H1 (cell line): ENCODE results near the gene SLC35F3. TPM values are rescaled to one million over a fixed set of nuclear protein-coding genes. Genes with fewer than 3 reads are reported as not detected.

Experiments
- CTCF ChIA-PET: fragments of 300-600 bp; sonication (Branson Sonifier 250); formaldehyde crosslinking; loops from one replicate; lab custom pipeline; 2021; ENCODE audit not compliant: partially characterized antibody; lab: Charles Lee
- POLR2A ChIA-PET: fragments of 300-600 bp; sonication (Branson Sonifier 250); formaldehyde crosslinking; loops from one replicate; lab custom pipeline; 2021; ENCODE audit warnings: inconsistent platforms; ENCODE audit not compliant: partially characterized antibody; lab: Charles Lee
- DNase-seq, 2 experiments: peaks; one replicate each; pipeline versions ENCODE4 v3.0.0 to v3.0.0-alpha.2; 2010 to 2022; ENCODE audit warnings: low spot score in 2 of 2, low read depth in 1 of 2, mixed read lengths in 1 of 2
- FAIRE-seq: peaks from 2 replicates; lab custom pipeline; 2011; peaks lifted over from hg19 to GRCh38; lab: Jason Lieb, UNC
- H2AFZ ChIP-seq: 2 replicates; pipeline ENCODE4 v1.8.1; 2012; ENCODE audit warnings: low read length, inconsistent platforms
- H2AK5ac ChIP-seq: 2 replicates; pipeline ENCODE4 v1.6.1; 2013; ENCODE audit warnings: low read depth, low read length
- H2BK120ac ChIP-seq: replicated peaks from 2 replicates; pipeline ENCODE3; 2013; ENCODE audit warnings: low read depth, low read length, inconsistent platforms
- H2BK12ac ChIP-seq: 2 replicates; pipeline ENCODE4 v1.6.1; 2013; ENCODE audit warnings: low read depth, low read length
- H2BK15ac ChIP-seq: 2 replicates; pipeline ENCODE4 v1.6.1; 2013; ENCODE audit warnings: low read length
- H2BK20ac ChIP-seq: 2 replicates; pipeline ENCODE4 v1.6.1; 2013; ENCODE audit warnings: low read length
- H2BK5ac ChIP-seq: 2 replicates; pipeline ENCODE4 v1.6.1; 2013; ENCODE audit warnings: low read depth, low read length
- H3K14ac ChIP-seq: 2 replicates; pipeline ENCODE4 v1.6.1; 2013; ENCODE audit warnings: inconsistent platforms; ENCODE audit not compliant: insufficient read length
- H3K18ac ChIP-seq: 2 replicates; pipeline ENCODE4 v1.6.1; 2013; ENCODE audit warnings: low read length; ENCODE audit errors: extremely low read depth
- H3K23ac ChIP-seq: 2 replicates; pipeline ENCODE4 v1.6.1; 2013; ENCODE audit warnings: inconsistent platforms; ENCODE audit not compliant: insufficient read length
- H3K23me2 ChIP-seq: 2 replicates; pipeline ENCODE4 v1.6.1; 2013; ENCODE audit warnings: low read depth, low read length
- H3K27ac ChIP-seq: 2 replicates; pipeline ENCODE4 v1.6.1; 2011; ENCODE audit warnings: low read depth, low read length, inconsistent platforms
- H3K27me3 ChIP-seq, 4 experiments: replicated peaks in 1 of 4; 1 replicate in 1 of 4; 2 replicates in 3 of 4; pipeline versions ENCODE4 v1.6.1 to v1.8.1; 2011 to 2013; ENCODE audit warnings: low read length in 3 of 4, mild to moderate bottlenecking in 3 of 4, inconsistent platforms in 2 of 4, mixed read lengths in 2 of 4, moderate library complexity in 1 of 4; ENCODE audit not compliant: control insufficient read depth in 3 of 4, insufficient read depth in 3 of 4; ENCODE audit errors: extremely low read depth in 1 of 4
- H3K36me3 ChIP-seq, 4 experiments: 2 replicates each; pipeline versions ENCODE4 v1.6.1 to v1.8.1; 2011 to 2013; ENCODE audit warnings: mild to moderate bottlenecking in 4 of 4, low read length in 3 of 4, moderate library complexity in 2 of 4, control low read depth in 1 of 4, inconsistent platforms in 1 of 4; ENCODE audit not compliant: insufficient read depth in 4 of 4, control insufficient read depth in 2 of 4
- H3K4ac ChIP-seq: replicated peaks from 2 replicates; pipeline ENCODE3; 2013; ENCODE audit warnings: low read length, low read depth, mixed read lengths, inconsistent platforms; ENCODE audit not compliant: insufficient read length
- H3K4me1 ChIP-seq, 4 experiments: replicated peaks in 1 of 4; 1 replicate in 1 of 4; 2 replicates in 3 of 4; pipeline versions ENCODE4 v1.6.1 to v1.8.1; 2011 to 2013; ENCODE audit warnings: low read length in 3 of 4, inconsistent platforms in 2 of 4, mixed read lengths in 1 of 4; ENCODE audit not compliant: insufficient read depth in 4 of 4, control insufficient read depth in 3 of 4
- H3K4me2 ChIP-seq, 2 experiments: 2 replicates each; pipeline versions ENCODE4 v1.6.1 to v1.8.1; 2011 to 2013; ENCODE audit warnings: low read depth in 2 of 2, low read length in 2 of 2, control low read depth in 1 of 2, inconsistent platforms in 1 of 2, mild to moderate bottlenecking in 1 of 2; ENCODE audit not compliant: insufficient read depth in 1 of 2
- H3K4me3 ChIP-seq, 4 experiments: fragments of 200-600, 300-600 bp in 1 of 4; sonication (generic), shearing (Covaris generic), sonication (Bioruptor Twin) in 1 of 4; 2 replicates each; pipeline versions ENCODE4 v1.5.1 to v1.8.1; 2011 to 2016; ENCODE audit warnings: low read length in 4 of 4, low read depth in 3 of 4, control low read depth in 2 of 4, inconsistent platforms in 2 of 4, mild to moderate bottlenecking in 2 of 4, mixed read lengths in 1 of 4, moderate library complexity in 1 of 4; ENCODE audit not compliant: insufficient read depth in 2 of 4; ENCODE audit errors: extremely low read depth in 1 of 4
- H3K56ac ChIP-seq: replicated peaks from 2 replicates; pipeline ENCODE3; 2013; ENCODE audit warnings: low read depth, mild to moderate bottlenecking, mixed read lengths, low read length, inconsistent platforms; ENCODE audit not compliant: insufficient read length
- H3K79me1 ChIP-seq: 2 replicates; pipeline ENCODE4 v1.6.1; 2013; ENCODE audit warnings: low read depth, low read length, control low read depth
- H3K79me2 ChIP-seq, 2 experiments: 2 replicates each; pipeline versions ENCODE4 v1.6.1 to v1.8.1; 2012 to 2013; ENCODE audit warnings: low read length in 2 of 2, mild to moderate bottlenecking in 2 of 2, inconsistent platforms in 1 of 2; ENCODE audit not compliant: insufficient read depth in 2 of 2, control insufficient read depth in 1 of 2
- H3K9ac ChIP-seq, 4 experiments: replicated peaks in 1 of 4; 1 replicate in 1 of 4; 2 replicates in 3 of 4; pipeline versions ENCODE4 v1.6.1 to v1.8.1; 2011 to 2013; ENCODE audit warnings: low read depth in 3 of 4, low read length in 3 of 4, control low read depth in 2 of 4, mild to moderate bottlenecking in 2 of 4, moderate library complexity in 2 of 4, inconsistent platforms in 1 of 4; ENCODE audit errors: extremely low read depth in 1 of 4
- H3K9me3 ChIP-seq, 2 experiments: 2 replicates each; pipeline versions ENCODE4 v1.6.1 to v1.8.1; 2012 to 2013; ENCODE audit warnings: mild to moderate bottlenecking in 2 of 2, moderate library complexity in 2 of 2, control low read depth in 1 of 2, inconsistent platforms in 1 of 2, low read depth in 1 of 2, low read length in 1 of 2, mixed read lengths in 1 of 2; ENCODE audit not compliant: insufficient read depth in 2 of 2
- H4K20me1 ChIP-seq, 2 experiments: replicated peaks in 1 of 2; 2 replicates each; pipeline versions ENCODE3 to v1.8.1; 2011 to 2013; ENCODE audit warnings: inconsistent platforms in 2 of 2, low read length in 2 of 2, mild to moderate bottlenecking in 1 of 2; ENCODE audit not compliant: insufficient read depth in 2 of 2, control insufficient read depth in 1 of 2
- H4K5ac ChIP-seq: 2 replicates; pipeline ENCODE4 v1.6.1; 2013; ENCODE audit warnings: low read length, low read depth, mixed read lengths, inconsistent platforms; ENCODE audit not compliant: insufficient read length
- H4K8ac ChIP-seq: 2 replicates; pipeline ENCODE4 v1.8.0; 2013; ENCODE audit warnings: mild to moderate bottlenecking, moderate library complexity, low read length, inconsistent platforms; ENCODE audit not compliant: insufficient read depth; ENCODE audit errors: extremely low read depth
- H4K91ac ChIP-seq: replicated peaks from 2 replicates; pipeline ENCODE3; 2013; ENCODE audit warnings: low read length, mixed read lengths, inconsistent platforms; ENCODE audit not compliant: insufficient read length
- BACH1 ChIP-seq: IDR thresholded peaks from 2 replicates; pipeline ENCODE4 v1.6.1; 2012; ENCODE audit warnings: low read length, improper control_type of control experiment
- EGR1 ChIP-seq: IDR thresholded peaks from 2 replicates; pipeline ENCODE4 v1.6.1; 2011; ENCODE audit warnings: low read depth, low read length, borderline replicate concordance
- FOSL1 ChIP-seq: IDR thresholded peaks from 2 replicates; pipeline ENCODE4 v1.6.1; 2011; ENCODE audit warnings: mild to moderate bottlenecking, low read depth, low read length, moderate library complexity; ENCODE audit not compliant: insufficient read depth
- GTF2F1 ChIP-seq: IDR thresholded peaks from 2 replicates; pipeline ENCODE4 v1.6.1; 2012; ENCODE audit warnings: low read depth, low read length, improper control_type of control experiment, borderline replicate concordance
- RNF2 ChIP-seq: fragments of 200-900, 300-1000 bp; sonication (generic); IDR thresholded peaks from 2 replicates; pipeline ENCODE4 v1.7.1; 2016; ENCODE audit warnings: borderline replicate concordance, low read depth, mild to moderate bottlenecking, antibody characterized with exemption, low read length; ENCODE audit not compliant: poor library complexity, severe bottlenecking; ENCODE audit errors: missing control alignments
- SIX5 ChIP-seq: IDR thresholded peaks from 2 replicates; pipeline ENCODE4 v1.6.1; 2011; ENCODE audit warnings: mild to moderate bottlenecking, low read depth, low read length
- SP2 ChIP-seq: IDR thresholded peaks from 2 replicates; pipeline ENCODE4 v1.6.1; 2012; ENCODE audit warnings: mild to moderate bottlenecking, low read length, inconsistent platforms
- WGBS, 2 experiments: shearing (Covaris generic) in 1 of 2; methylation state at CpG; one replicate each; pipeline versions ENCODE4 v1.1.6 to v1.1.7; 2013 to 2015; ENCODE audit warnings: low lambda C conversion rate in 2 of 2, mixed read lengths in 2 of 2, inconsistent platforms in 1 of 2, low coverage in 1 of 2, missing lambda C conversion rate in 1 of 2; ENCODE audit not compliant: insufficient replicate concordance in 2 of 2, insufficient coverage in 1 of 2, insufficient read length in 1 of 2; ENCODE audit errors: extremely low coverage in 1 of 2, missing lambda C conversion rate in 1 of 2; 5-methylcytosine and 5-hydroxymethylcytosine counted together
- polyA plus RNA-seq, 7 experiments: library from polyadenylated mRNA; depleted of rRNA in 3 of 7; stranded (reverse) in 5 of 7; unstranded in 2 of 7; fragments of >200 nt in 5 of 7; fragments of 200-250 nt in 2 of 7; gene quantifications; 1 replicate in 5 of 7; 2 replicates in 1 of 7; 4 replicates in 1 of 7; pipeline versions ENCODE4 v1.2.1 to v1.2.3, GENCODE V29; 2011 to 2013; ENCODE audit warnings: missing spikeins in 2 of 7, mixed read lengths in 2 of 7
- total RNA-seq: library from RNA; stranded (reverse); fragmentation: NEBNext Ultra II Directional; extraction: Animal tissue kit (Norgen Biotek cat#: 25700); gene quantifications from 2 replicates; pipeline ENCODE4 v1.2.1, GENCODE V29; 2021

SLC35F3 gene
- total and polyA plus RNA-seq, 2 of the 8 experiments (the other 6 are each of a cell fraction or from before 2014, with no cell fraction given), result 0.78 to 1.2 TPM

DNA sequence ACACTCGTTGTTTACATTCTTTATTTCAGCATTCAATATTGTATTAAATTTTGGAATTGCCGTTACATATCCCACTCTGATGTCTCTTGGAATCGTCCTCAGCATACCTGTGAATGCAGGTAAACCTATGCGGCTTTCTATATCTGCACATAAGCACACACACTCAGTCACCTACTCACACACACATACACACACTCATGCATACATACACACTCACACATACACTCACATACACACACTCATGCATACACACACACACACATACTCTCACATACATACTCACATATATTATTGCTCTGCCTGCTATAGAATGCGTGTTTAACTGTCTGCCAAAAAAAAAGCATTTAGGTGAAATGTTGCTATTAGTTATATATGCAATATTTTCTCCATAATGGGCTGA, 415.6 kb downstream of the SLC35F3 start:
- TF ChIP-seq RNF2 (no peak), SP2 (no peak), GTF2F1 (no peak), SIX5 (no peak), FOSL1 (no peak), BACH1 (no peak), EGR1 (no peak)

More for the DNA sequence above, 415.6 kb downstream of the SLC35F3 start:
- Histone ChIP-seq H3K9ac (no peak overlapping the region), H4K91ac (no peak overlapping the region), H3K56ac (no peak overlapping the region), H2BK5ac (no peak overlapping the region), H3K4me1 (peaks cover 0 to 4% (median 2%) of the 10 kb centered on the region in 4 experiments; a peak in 2 of 7 replicates), H4K5ac (no peak overlapping the region), H3K27ac (no peak overlapping the region), H2BK15ac (no peak overlapping the region), H4K20me1 (peaks cover 0 to 2% of the 10 kb centered on the region in 2 experiments), H2AK5ac (no peak overlapping the region), H2BK12ac (no peak overlapping the region), H3K4me2 (no peak overlapping the region), H3K36me3 (no peaks in the 10 kb centered on the region), H3K4ac (no peak overlapping the region), H3K79me1 (no peaks in the 10 kb centered on the region), H2BK20ac (no peak overlapping the region), H3K18ac (no peak overlapping the region), H2AFZ (no peak overlapping the region), H2BK120ac (no peak overlapping the region), H3K9me3 (no peaks in the 10 kb centered on the region), H3K79me2 (no peaks in the 10 kb centered on the region), H3K23me2 (no peaks in the 10 kb centered on the region), H3K23ac (no peak overlapping the region), H3K27me3 (no peaks in the 10 kb centered on the region), H3K14ac (no peak overlapping the region), H3K4me3 (no peak overlapping the region), H4K8ac (no peak overlapping the region)
- FAIRE-seq, result no peak
- CTCF ChIA-PET, result interaction anchor here (0.7 to 9.1 kb wide), 3 partner anchors 9 to 203 kb away, joined by 4 to 146 read pairs (median 27); no protein-coding TSS in a partner anchor
- 92% methylated on average over 5 of the region's 5 CpGs; no CpG with 5 or more reads in 1 of the 2 experiments for WGBS, 2 experiments
- POLR2A ChIA-PET, result no interaction called here
- no peak for DNase-seq
